ENCODE measurements around the gene BTG1. TPM values are rescaled to one million over a fixed set of nuclear protein-coding genes. Genes with fewer than 3 reads are reported as not detected.
A peak's percentile ranks its signal among the peaks of the same experiment; 100 is the strongest.

Gene BTG1
- total and polyA plus RNA-seq, 2 of the 8 experiments (the other 6 are each of a cell fraction or from before 2014, with no cell fraction given) = 17.1 to 32.7 TPM

- Histone ChIP-seq H2AK5ac (ENCODE audit: low read depth, low read length) (no peak overlapping the region; the same call in 1 of the 2 replicates), H3K23me2 (ENCODE audit: low read depth, low read length) (no peaks in the 10 kb centered on the region), H3K79me2 (ENCODE audit: control insufficient read depth in 1 of 2, insufficient read depth in 2 of 2, low read length in 2 of 2) (peaks cover 0 to 11% of the 10 kb centered on the region in 2 experiments; a peak in 1 of 4 replicates), H3K9ac (replicated peaks in 1 of 4; ENCODE audit: extremely low read depth in 1 of 4, low read depth in 3 of 4, low read length in 3 of 4) (no peak overlapping the region), H3K23ac (ENCODE audit: insufficient read length) (no peak overlapping the region), H2BK20ac (ENCODE audit: low read length) (no peak overlapping the region), H3K56ac (replicated peaks; ENCODE audit: insufficient read length, low read depth, low read length) (no peak overlapping the region), H4K8ac (ENCODE audit: extremely low read depth, insufficient read depth, low read length) (no peak overlapping the region), H2AFZ (ENCODE audit: low read length) (no peak overlapping the region), H3K79me1 (ENCODE audit: low read depth, low read length) (no peaks in the 10 kb centered on the region; the same call in none of the 2 replicates), H3K9me3 (ENCODE audit: insufficient read depth in 2 of 2, low read depth in 1 of 2, low read length in 1 of 2) (no peaks in the 10 kb centered on the region), H4K20me1 (replicated peaks in 1 of 2; ENCODE audit: control insufficient read depth in 1 of 2, insufficient read depth in 2 of 2, low read length in 2 of 2) (no peaks in the 10 kb centered on the region), H3K18ac (ENCODE audit: extremely low read depth, low read length) (peak overlapping the region; percentile 72), H3K36me3 (ENCODE audit: control insufficient read depth in 2 of 4, insufficient read depth in 4 of 4, low read length in 3 of 4) (no peaks in the 10 kb centered on the region), H2BK5ac (ENCODE audit: low read depth, low read length) (peak overlapping the region; percentile 84; the same call in 1 of the 2 replicates), H4K91ac (replicated peaks; ENCODE audit: insufficient read length, low read length) (no peak overlapping the region), H3K4me2 (ENCODE audit: insufficient read depth in 1 of 2, low read depth in 2 of 2, low read length in 2 of 2) (no peak overlapping the region), H2BK15ac (ENCODE audit: low read length) (0 out of 2 replicates have a peak overlapping the region, but pooled peaks have one; percentile 73), H3K27ac (ENCODE audit: low read depth, low read length) (no peak overlapping the region), H3K4ac (replicated peaks; ENCODE audit: insufficient read length, low read depth, low read length) (no peak overlapping the region), H3K4me3 (ENCODE audit: extremely low read depth in 1 of 4, insufficient read depth in 2 of 4, low read depth in 3 of 4, low read length in 4 of 4) (no peak overlapping the region), H2BK12ac (ENCODE audit: low read depth, low read length) (no peak overlapping the region), H3K14ac (ENCODE audit: insufficient read length) (no peak overlapping the region), H2BK120ac (replicated peaks; ENCODE audit: low read depth, low read length) (no peak overlapping the region), H3K27me3 (replicated peaks in 1 of 4; ENCODE audit: control insufficient read depth in 3 of 4, extremely low read depth in 1 of 4, insufficient read depth in 3 of 4, low read length in 3 of 4) (no peaks in the 10 kb centered on the region), H4K5ac (ENCODE audit: insufficient read length, low read depth, low read length) (no peak overlapping the region), H3K4me1 (replicated peaks in 1 of 4; ENCODE audit: control insufficient read depth in 3 of 4, insufficient read depth in 4 of 4, low read length in 3 of 4) (no peaks in the 10 kb centered on the region; a peak in 1 of 7 replicates)
- FAIRE-seq (no peak), DNase-seq (ENCODE audit: low read depth in 1 of 2, low spot score in 2 of 2) (no peak)
- POLR2A ChIA-PET (ENCODE audit: partially characterized antibody) = no interaction called here
- CTCF ChIA-PET (ENCODE audit: partially characterized antibody) = no interaction called here
- 80% methylated on average over 1 of the region's 1 CpG; no CpG with 5 or more reads in 1 of the 2 experiments for WGBS, 2 experiments (ENCODE audit: extremely low coverage in 1 of 2, insufficient coverage in 1 of 2, insufficient read length in 1 of 2, insufficient replicate concordance in 2 of 2, low coverage in 1 of 2, low lambda C conversion rate in 2 of 2, missing lambda C conversion rate in 1 of 2)
- TF ChIP-seq TBP (IDR thresholded peaks at IDR 0.05; ENCODE audit: low read depth, low read length) (no peak), JUND (IDR thresholded peaks at IDR 0.05; ENCODE audit: low read length) (peak; percentile 70; the same call in 1 of the 2 replicates), E2F6 (IDR thresholded peaks at IDR 0.05) (no peak), NANOG (IDR thresholded peaks at IDR 0.05; ENCODE audit: insufficient read depth, low read depth, low read length, poor library complexity, severe bottlenecking) (no peak), CHD2 (IDR thresholded peaks at IDR 0.05; ENCODE audit: low read length) (no peak), EP300 (IDR thresholded peaks at IDR 0.05; ENCODE audit: borderline replicate concordance in 1 of 2, low read depth in 2 of 2, low read length in 2 of 2) (no peak), CREB1 (IDR thresholded peaks at IDR 0.05) (no peak), CBX5 (IDR thresholded peaks at IDR 0.05; ENCODE audit: low read depth, low read length) (no peak)
These were observed 50.9 kb downstream of the BTG1 start for GRCh38 chr12:92094751-92095161.
